HepG2 (cell line): Measurements from ENCODE around the gene CNPY1. TPM values are rescaled to one million over a fixed set of nuclear protein-coding genes. Genes with fewer than 3 reads are reported as not detected.

ENCODE experiments used
- ATAC-seq: fragments of 200-7000 bp; cut with Tn5 transposase; 3 replicates; pipeline ENCODE4 v1.9.1; 2020; ENCODE audit warnings: mild to moderate bottlenecking, moderate library complexity
- BruUV-seq: library from RNA; stranded (reverse); fragments of 400-500 nt; replicated peaks from 2 replicates; lab custom pipeline; 2021; lab: Mats Ljungman, UMichigan
- CTCF ChIA-PET: fragments of 300-600 bp; formaldehyde crosslinking; extraction: SDS; loops from one replicate; lab custom pipeline; 2021; ENCODE audit warnings: low total read pairs, inconsistent platforms, low intra/inter-chr PET ratio; lab: Yijun Ruan, JAX
- POLR2A ChIA-PET: fragments of 350-600 bp; sonication (Branson Sonifier 250); formaldehyde crosslinking; loops from one replicate; lab custom pipeline; 2020; ENCODE audit warnings: antibody characterized with exemption, inconsistent platforms; lab: Yijun Ruan, JAX
- DNase-seq: peaks from one replicate; pipeline ENCODE4 v3.0.0-alpha.2; 2015; ENCODE audit warnings: low spot score
- FAIRE-seq: peaks from 3 replicates; lab custom pipeline; 2011; peaks lifted over from hg19 to GRCh38; lab: Jason Lieb, UNC
- H2AFZ ChIP-seq: one replicate; pipeline ENCODE4 v1.6.1; 2011; ENCODE audit warnings: low read length, inconsistent platforms
- H3K27ac ChIP-seq: fragments of 300-600 bp; 3 replicates; pipeline ENCODE4 v1.8.0; 2011; ENCODE audit warnings: mixed run types, mild to moderate bottlenecking, mixed read lengths, low read length, inconsistent platforms; ENCODE audit not compliant: insufficient read depth; ENCODE audit errors: extremely low read length
- H3K27me3 ChIP-seq, 2 experiments: fragments of 200-600 bp in 1 of 2; 2 replicates in 1 of 2; 3 replicates in 1 of 2; pipeline versions ENCODE4 v1.6.0 to v1.8.0; 2011; ENCODE audit warnings: low read length in 2 of 2, mild to moderate bottlenecking in 2 of 2, moderate library complexity in 2 of 2, inconsistent platforms in 1 of 2; ENCODE audit not compliant: insufficient read depth in 2 of 2, control insufficient read depth in 1 of 2
- H3K36me3 ChIP-seq, 2 experiments: fragments of 200-600 bp in 1 of 2; replicated peaks in 1 of 2; 2 replicates in 1 of 2; 3 replicates in 1 of 2; pipeline versions ENCODE4 v1.5.1 to v1.8.0; 2011; ENCODE audit warnings: low read length in 2 of 2, inconsistent platforms in 1 of 2; ENCODE audit not compliant: insufficient read depth in 2 of 2, control insufficient read depth in 1 of 2
- H3K4me1 ChIP-seq: 2 replicates; pipeline ENCODE4 v1.5.1; 2012; ENCODE audit warnings: low read length, inconsistent platforms; ENCODE audit not compliant: insufficient read depth
- H3K4me2 ChIP-seq: 2 replicates; pipeline ENCODE4 v1.6.0; 2011; ENCODE audit warnings: low read depth, low read length, inconsistent platforms
- H3K4me3 ChIP-seq, 3 experiments: fragments of 200-600 bp in 1 of 3; sonication (generic), shearing (Covaris generic) in 1 of 3; replicated peaks in 1 of 3; 2 replicates each; pipeline ENCODE4 v1.5.1; 2011 to 2016; ENCODE audit warnings: low read length in 3 of 3, inconsistent platforms in 2 of 3, low read depth in 2 of 3, mild to moderate bottlenecking in 2 of 3, control low read depth in 1 of 3, mixed read lengths in 1 of 3; ENCODE audit not compliant: insufficient read depth in 1 of 3
- H3K79me2 ChIP-seq: one replicate; pipeline ENCODE4 v1.6.1; 2011; ENCODE audit warnings: low read length, inconsistent platforms; ENCODE audit not compliant: insufficient read depth
- H3K9ac ChIP-seq: 2 replicates; pipeline ENCODE4 v1.6.0; 2011; ENCODE audit warnings: mild to moderate bottlenecking, low read depth, low read length, inconsistent platforms; ENCODE audit not compliant: insufficient read depth
- H3K9me3 ChIP-seq: 2 replicates; pipeline ENCODE4 v1.5.1; 2012; ENCODE audit warnings: mild to moderate bottlenecking, low read length
- H4K20me1 ChIP-seq: 2 replicates; pipeline ENCODE4 v1.6.0; 2011; ENCODE audit warnings: inconsistent platforms, mild to moderate bottlenecking, low read length, moderate library complexity; ENCODE audit not compliant: insufficient read depth
- FOXA3 ChIP-seq: IDR thresholded peaks from 2 replicates; pipeline ENCODE4 v1.6.1; 2016; ENCODE audit warnings: missing genetic modification reagents, missing compliant biosample characterization
- GMEB1 ChIP-seq: sonication (generic); formaldehyde crosslinking; IDR thresholded peaks from 2 replicates; pipeline ENCODE4 v1.5.1; 2020; ENCODE audit warnings: missing genetic modification reagents, mild to moderate bottlenecking, borderline replicate concordance
- HNF1A ChIP-seq, 2 experiments: sonication (generic) in 1 of 2; formaldehyde crosslinking in 1 of 2; IDR thresholded peaks; 2 replicates each; pipeline versions ENCODE4 v1.4.0 to v1.6.1; 2016 to 2020; ENCODE audit warnings: borderline replicate concordance in 1 of 2, low read depth in 1 of 2, mild to moderate bottlenecking in 1 of 2, missing genetic modification reagents in 1 of 2
- KLF9 ChIP-seq: IDR thresholded peaks from 2 replicates; pipeline ENCODE4 v1.6.1; 2016; ENCODE audit warnings: low read depth
- MIER3 ChIP-seq: IDR thresholded peaks from 2 replicates; pipeline ENCODE4 v1.6.1; 2016; ENCODE audit warnings: missing compliant biosample characterization, borderline replicate concordance
- TCF7 ChIP-seq: sonication (generic); IDR thresholded peaks from 2 replicates; pipeline ENCODE4 v1.6.1; 2016; ENCODE audit warnings: antibody characterized with exemption, low read depth
- TRAFD1 ChIP-seq: sonication (generic); formaldehyde crosslinking; IDR thresholded peaks from 2 replicates; pipeline ENCODE4 v1.5.1; 2020; ENCODE audit warnings: missing genetic modification reagents, mild to moderate bottlenecking, borderline replicate concordance
- ZNF414 ChIP-seq: sonication (generic); formaldehyde crosslinking; IDR thresholded peaks from 2 replicates; pipeline ENCODE4 v1.5.0; 2020; ENCODE audit warnings: missing genetic modification reagents
- ZNF724P ChIP-seq: sonication (generic); formaldehyde crosslinking; IDR thresholded peaks from 2 replicates; pipeline ENCODE4 v1.8.0; 2022; ENCODE audit warnings: missing genetic modification reagents, borderline replicate concordance
- ZNF761 ChIP-seq: sonication (generic); formaldehyde crosslinking; conservative IDR thresholded peaks from 2 replicates; pipeline ENCODE4 v1.4.0; 2020; ENCODE audit warnings: mild to moderate bottlenecking, missing genetic modification reagents
- WGBS: methylation state at CpG from one replicate; pipeline ENCODE4 v1.1.6; 2017; ENCODE audit warnings: low lambda C conversion rate; 5-methylcytosine and 5-hydroxymethylcytosine counted together
- in situ Hi-C: cut with HindIII; loops from 2 replicates; pipeline ENCODE4 v1.10.0; 2017; ENCODE audit warnings: low pct_unique_long_range_greater_than_20kb; ENCODE audit not compliant: extremely low pct_ligation_motif_present
- intact Hi-C: fragments of 100-400 bp; cut with micrococcal nuclease; formaldehyde crosslinking; loops from one replicate; pipeline ENCODE4 v1.10.0; 2022; ENCODE audit not compliant: unreplicated experiment
- polyA plus RNA-seq, 8 experiments: library from polyadenylated mRNA; depleted of rRNA in 3 of 8; stranded (reverse) in 7 of 8; unstranded in 1 of 8; fragments of >200 nt; fragmentation: Illumina TruSeq in 4 of 8; extraction: Trizol in 4 of 8; gene quantifications; 2 replicates each; pipeline versions ENCODE4 v1.2.1 to v1.2.3, GENCODE V29; 2011 to 2016; ENCODE audit warnings: low read depth in 4 of 8, missing spikeins in 1 of 8, mixed read lengths in 1 of 8; ENCODE audit not compliant: insufficient read depth in 1 of 8
- total RNA-seq, 5 experiments: library from RNA; depleted of rRNA; stranded (reverse); fragments of >200 nt; fragmentation: Illumina TruSeq; extraction: Trizol; gene quantifications; 2 replicates each; pipeline ENCODE4 v1.2.3, GENCODE V29; 2016; ENCODE audit warnings: low read depth in 1 of 5

The CNPY1 gene
- total and polyA plus RNA-seq, 2 of the 13 experiments (the other 11 are each of a cell fraction or from before 2014, with no cell fraction given), result not detected

GRCh38 chr7:155532792-155533119 lies 13.6 kb downstream of the CNPY1 start (continued):
- no peak for TF ChIP-seq TRAFD1 (CRISPR knock-in tag)
- TF ChIP-seq GMEB1, result no peak
- no peak for TF ChIP-seq FOXA3 (CRISPR knock-in tag)
- no peak for TF ChIP-seq MIER3 (CRISPR knock-in tag)
- no peak for TF ChIP-seq ZNF761 (CRISPR knock-in tag)

GRCh38 chr7:155531681-155532080 lies 14.7 kb downstream of the CNPY1 start:
- ATAC-seq (peak; percentile 20; the same call in 2 of the 3 replicates), DNase-seq (peak; percentile 39), FAIRE-seq (no peak)
- intact Hi-C loops, result loop anchor here (2.0 kb wide), 1 partner anchor 151 kb away; no protein-coding TSS in a partner anchor
- H3K79me2 ChIP-seq, result no peaks in the 10 kb centered on the region
- no peak overlapping the region for H3K9ac ChIP-seq
- H3K4me2 ChIP-seq, result peak overlapping the region; percentile 30; the same call in 1 of the 2 replicates
- TF ChIP-seq ZNF414 (CRISPR knock-in tag), result no peak
- no peak for TF ChIP-seq HNF1A (IDR thresholded peaks at IDR 0.05; ENCODE audit: low read depth)
- no peak for TF ChIP-seq HNF1A (CRISPR knock-in tag; IDR thresholded peaks at IDR 0.05; ENCODE audit: borderline replicate concordance)
- no peak for TF ChIP-seq ZNF724P (CRISPR knock-in tag)
- TF ChIP-seq TCF7, result peak; percentile 37; the same call in 1 of the 2 replicates
- TF ChIP-seq KLF9, result no peak
- BruUV-seq, result no TSS peak
- H3K27ac ChIP-seq, result no peak overlapping the region
- H3K36me3 ChIP-seq, result no peaks in the 10 kb centered on the region
- H4K20me1 ChIP-seq, result no peaks in the 10 kb centered on the region
- H3K27me3 ChIP-seq, result peaks cover 12 to 78% of the 10 kb centered on the region in 2 experiments; a peak in 4 of 5 replicates
- H3K9me3 ChIP-seq, result no peaks in the 10 kb centered on the region
- peaks cover 33% of the 10 kb centered on the region for H3K4me1 ChIP-seq
- CTCF ChIA-PET, result no interaction called here
- WGBS, result 3% methylated on average over 2 of the region's 9 CpGs
- in situ Hi-C loops, result no loop called here
- no peak overlapping the region for H3K4me3 ChIP-seq
- H2AFZ ChIP-seq, result no peak overlapping the region
- POLR2A ChIA-PET, result no interaction called here
